ENCODE results near the gene MARCHF3.

The MARCHF3 gene

DNA sequence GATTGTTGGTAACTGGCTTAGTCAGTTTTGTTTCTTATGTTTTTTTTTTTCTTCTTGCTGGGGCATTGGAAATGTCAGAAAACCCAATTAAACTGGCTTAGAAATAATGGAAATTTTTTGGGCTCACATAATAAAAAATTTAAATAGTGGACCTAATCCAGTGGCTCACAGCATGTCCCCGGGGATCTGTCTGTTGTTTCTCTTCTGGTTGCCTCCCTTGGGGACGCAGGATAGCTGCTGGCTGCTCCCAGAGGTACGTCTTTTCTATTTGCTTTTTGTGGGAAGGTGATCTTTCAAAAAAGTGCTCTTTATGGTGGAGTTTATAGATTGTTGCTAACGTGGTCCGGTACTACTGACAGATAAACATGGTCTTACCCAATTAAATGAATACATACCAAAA lies 201.3 kb downstream of the MARCHF3 start:
- H3K4me3 ChIP-seq (ENCODE audit: low read length), result no peak overlapping the region
- no peaks in the 10 kb centered on the region for H3K9me3 ChIP-seq (replicated peaks; ENCODE audit: low read length)
- no peaks in the 10 kb centered on the region for H3K4me1 ChIP-seq (ENCODE audit: control insufficient read depth, insufficient read depth, low read length)
- H3K4me2 ChIP-seq (ENCODE audit: low read length), result no peak overlapping the region
- no peak overlapping the region for H3K9ac ChIP-seq (ENCODE audit: low read depth, low read length)
- peaks cover 24% of the 10 kb centered on the region for H3K36me3 ChIP-seq (ENCODE audit: insufficient read depth, low read length)
- H3K27me3 ChIP-seq (ENCODE audit: control insufficient read depth, insufficient read depth, low read length), result no peaks in the 10 kb centered on the region

DNA sequence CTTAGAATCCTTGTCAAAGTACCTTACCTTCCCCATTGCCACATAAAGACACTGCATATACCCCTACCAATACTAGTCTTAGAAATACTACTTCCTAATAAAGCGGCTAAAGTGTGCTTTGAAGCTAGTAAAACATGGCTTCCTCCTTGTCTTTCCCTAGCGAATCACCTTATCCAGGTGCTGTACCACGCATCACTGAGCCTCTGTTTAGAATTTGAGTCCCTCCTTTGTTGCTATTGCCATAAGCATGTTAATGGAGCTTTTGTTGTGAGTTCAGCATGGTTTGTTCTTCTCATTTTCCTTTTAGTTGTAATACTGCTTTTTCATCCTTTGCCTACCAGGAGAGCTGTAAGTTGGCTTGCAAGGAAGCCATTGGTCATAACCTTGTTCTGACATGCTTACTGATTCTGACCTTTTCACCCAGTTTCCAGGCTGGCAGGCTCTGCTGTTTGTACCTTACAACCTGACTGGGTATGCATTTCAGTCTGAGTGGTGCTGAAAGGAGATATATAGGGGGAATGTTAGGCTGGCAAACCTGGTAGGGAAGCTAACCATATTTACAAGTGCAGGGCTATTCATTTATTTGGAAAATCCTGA lies 203.6 kb downstream of the MARCHF3 start:
- H3K36me3 ChIP-seq (ENCODE audit: insufficient read depth, low read length), result peaks cover 27% of the 10 kb centered on the region
- no peaks in the 10 kb centered on the region for H3K9me3 ChIP-seq (replicated peaks; ENCODE audit: low read length)
- H3K4me2 ChIP-seq (ENCODE audit: low read length), result no peak overlapping the region

DNA sequence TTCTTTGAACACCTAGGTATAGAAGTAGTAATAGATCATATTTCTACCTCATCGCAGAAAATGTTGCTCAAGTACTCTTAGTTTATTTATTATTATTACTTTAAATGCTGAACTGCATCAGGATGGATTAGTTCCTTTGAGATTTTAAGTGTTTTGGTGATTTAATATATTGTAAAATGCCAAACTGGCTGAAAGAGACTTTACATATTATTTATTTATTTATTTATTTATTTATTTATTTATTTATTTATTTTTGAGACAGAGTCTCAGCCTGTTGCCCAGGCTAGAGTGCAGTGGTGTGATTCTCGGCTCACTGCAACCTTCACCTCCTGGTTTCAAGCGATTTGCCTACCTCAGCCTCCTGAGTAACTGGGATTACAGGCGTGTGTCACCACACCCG lies 211.1 kb downstream of the MARCHF3 start:
- Histone ChIP-seq H3K4me1 (ENCODE audit: control insufficient read depth, insufficient read depth, low read length) (peaks cover 8% of the 10 kb centered on the region), H3K9ac (ENCODE audit: low read depth, low read length) (no peak overlapping the region), H3K4me3 (ENCODE audit: low read length) (no peak overlapping the region), H3K9me3 (replicated peaks; ENCODE audit: low read length) (no peaks in the 10 kb centered on the region), H3K4me2 (ENCODE audit: low read length) (no peak overlapping the region), H3K36me3 (ENCODE audit: insufficient read depth, low read length) (peaks cover 14% of the 10 kb centered on the region), H3K27me3 (ENCODE audit: control insufficient read depth, insufficient read depth, low read length) (no peaks in the 10 kb centered on the region)

More for the DNA sequence above, 203.6 kb downstream of the MARCHF3 start:
- Histone ChIP-seq H3K27me3 (ENCODE audit: control insufficient read depth, insufficient read depth, low read length) (no peaks in the 10 kb centered on the region), H3K4me1 (ENCODE audit: control insufficient read depth, insufficient read depth, low read length) (no peaks in the 10 kb centered on the region), H3K9ac (ENCODE audit: low read depth, low read length) (no peak overlapping the region), H3K4me3 (ENCODE audit: low read length) (no peak overlapping the region)

DNA sequence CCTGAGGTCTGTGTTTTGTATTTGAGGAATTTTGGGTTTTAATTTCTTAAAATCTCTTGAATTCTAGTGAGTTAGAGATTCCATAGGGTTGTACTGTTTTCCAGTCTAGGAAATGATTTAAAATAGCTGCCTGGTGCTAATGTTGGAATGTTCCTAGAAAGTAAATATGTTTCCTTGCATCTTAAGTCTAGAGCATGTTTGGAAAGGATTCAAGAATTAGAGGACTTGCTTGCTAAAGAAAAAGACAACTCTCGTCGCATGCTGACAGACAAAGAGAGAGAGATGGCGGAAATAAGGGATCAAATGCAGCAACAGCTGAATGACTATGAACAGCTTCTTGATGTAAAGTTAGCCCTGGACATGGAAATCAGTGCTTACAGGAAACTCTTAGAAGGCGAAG lies 211.6 kb downstream of the MARCHF3 start:
- H3K9me3 ChIP-seq (replicated peaks; ENCODE audit: low read length), result no peaks in the 10 kb centered on the region
- H3K27me3 ChIP-seq (ENCODE audit: control insufficient read depth, insufficient read depth, low read length), result no peaks in the 10 kb centered on the region
- peaks cover 14% of the 10 kb centered on the region for H3K36me3 ChIP-seq (ENCODE audit: insufficient read depth, low read length)
- H3K4me2 ChIP-seq (ENCODE audit: low read length), result no peak overlapping the region
- H3K9ac ChIP-seq (ENCODE audit: low read depth, low read length), result no peak overlapping the region
- H3K4me3 ChIP-seq (ENCODE audit: low read length), result no peak overlapping the region
- H3K4me1 ChIP-seq (ENCODE audit: control insufficient read depth, insufficient read depth, low read length), result peaks cover 8% of the 10 kb centered on the region

All from skeletal muscle satellite cell (primary cell).